HG02884 (cell line): Measurements from ENCODE around the gene SZRD1.
A peak's percentile ranks its signal among the peaks of the same experiment; 100 is the strongest.

Experiments used
- ATAC-seq: cut with Tn5 transposase; IDR thresholded peaks from one replicate; pipeline ENCODE4 v1.9.1; 2021; ENCODE audit warnings: mild to moderate bottlenecking, moderate library complexity; ENCODE audit not compliant: unreplicated experiment

SZRD1 gene

GRCh38 chr1:16436946-16437474 is 70.0 kb downstream of the SZRD1 start, which contains the start of gene SPATA21:
Gene SPATA21 (minus strand): TSS chr1:16437424. CDS start chr1:16431371, 6,053 bp downstream.
- no peak for ATAC-seq

GRCh38 chr1:16438516-16438915 is 71.5 kb downstream of the SZRD1 start:
- no peak for ATAC-seq

DNA sequence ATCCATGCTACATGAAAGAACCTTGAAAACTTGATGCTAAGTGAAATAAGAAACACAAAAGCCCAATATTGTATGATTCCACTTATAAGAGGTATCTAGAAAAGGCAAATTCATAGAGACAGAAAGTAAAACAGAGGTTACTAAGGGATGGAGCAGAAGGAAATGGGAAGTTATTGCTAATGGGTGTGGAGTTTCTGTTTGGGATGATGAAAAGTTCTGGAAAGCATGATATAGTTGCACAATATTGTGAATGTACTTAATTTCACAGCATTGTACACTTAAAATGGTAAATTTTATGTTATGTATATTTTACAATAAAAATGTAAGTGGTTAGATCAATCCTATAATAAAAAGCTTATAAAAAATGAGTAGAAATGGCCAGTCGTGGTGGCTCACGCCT is 71.9 kb downstream of the SZRD1 start:
- ATAC-seq, result no peak

DNA sequence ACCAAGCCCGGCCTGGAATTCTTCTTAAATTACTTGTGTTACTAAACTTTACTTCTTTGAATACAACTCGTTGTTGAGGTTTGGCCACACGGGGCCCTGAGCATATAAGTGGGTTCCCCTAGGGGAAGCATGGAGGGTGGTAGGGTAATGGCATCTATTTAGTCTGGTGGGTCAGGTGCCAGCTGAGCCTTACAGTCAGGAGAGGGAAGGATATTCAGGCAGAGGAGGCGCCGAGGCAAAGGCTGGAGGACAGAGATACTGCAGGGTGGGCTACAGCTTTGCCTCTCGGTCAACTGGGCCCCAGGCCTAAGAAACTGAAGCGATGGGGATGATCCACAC is 73.1 kb downstream of the SZRD1 start:
- no peak for ATAC-seq

DNA sequence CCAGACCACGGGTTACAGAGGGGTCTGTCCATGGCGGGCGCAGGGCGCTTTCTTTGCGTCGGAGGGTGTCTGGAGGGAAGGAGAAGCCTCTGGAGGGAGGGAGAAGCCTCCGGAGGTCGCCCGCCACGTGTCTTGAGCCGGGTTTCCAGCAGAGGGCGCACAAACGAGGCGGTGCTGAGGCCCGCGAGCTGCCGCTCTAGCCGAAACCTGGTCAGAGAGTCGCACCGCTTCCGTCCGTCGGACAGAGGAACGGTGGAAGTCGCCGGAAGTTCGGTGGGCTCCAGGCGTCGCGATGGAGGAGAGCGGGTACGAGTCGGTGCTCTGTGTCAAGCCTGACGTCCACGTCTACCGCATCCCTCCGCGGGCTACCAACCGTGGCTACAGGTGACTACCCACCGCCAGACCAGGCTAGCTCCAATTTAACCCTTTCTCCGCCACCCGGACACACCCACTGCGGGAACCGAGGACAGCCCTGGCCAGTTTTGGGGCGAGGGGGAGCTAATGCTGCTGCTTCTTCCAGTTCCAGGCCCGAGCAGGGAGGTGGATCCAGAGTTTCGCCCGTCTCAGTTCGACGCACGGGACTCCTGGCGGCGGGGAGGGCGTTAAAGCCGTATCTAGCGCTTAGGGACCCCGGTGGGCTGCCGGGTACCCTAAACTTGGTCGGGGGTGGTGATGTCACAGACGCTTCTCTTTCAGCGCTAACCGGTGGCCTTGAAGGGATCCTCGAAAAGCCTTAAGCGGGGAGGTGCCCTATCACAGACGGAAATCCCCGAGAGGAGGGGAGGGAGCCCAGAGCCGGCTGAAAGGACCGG is 73.6 kb downstream of the SZRD1 start, which contains the start of gene NECAP2:
Gene NECAP2 (plus strand): TSS at position 255 of the 812 bp plus-strand sequence. CDS start 38 bp downstream, at position 293.
- ATAC-seq, result peak; percentile 69

GRCh38 chr1:16441282-16441665 is 74.2 kb downstream of the SZRD1 start:
- no peak for ATAC-seq

- ATAC-seq, result no peak
Measured at GRCh38 chr1:16442265-16442664, 75.2 kb downstream of the SZRD1 start.

DNA sequence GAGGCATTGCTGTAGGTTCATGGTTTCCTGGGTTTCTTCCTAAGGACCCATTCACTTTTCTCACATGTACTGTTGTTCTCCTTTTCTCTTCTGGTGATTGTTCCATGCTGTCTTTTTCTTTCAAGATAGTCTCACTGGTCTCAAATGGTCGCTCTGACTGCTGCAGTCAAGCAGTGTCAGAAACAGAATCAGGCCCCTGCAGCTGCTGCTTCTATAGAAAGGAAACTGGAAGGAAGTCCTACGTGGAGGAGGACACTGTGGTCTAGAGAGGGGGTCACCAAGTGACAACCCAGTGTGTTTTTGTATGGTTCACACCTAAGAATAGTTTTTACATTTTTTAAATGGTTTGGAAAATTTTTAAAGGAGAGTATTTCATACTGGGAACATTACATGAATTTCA is 75.9 kb downstream of the SZRD1 start:
- no peak for ATAC-seq

DNA sequence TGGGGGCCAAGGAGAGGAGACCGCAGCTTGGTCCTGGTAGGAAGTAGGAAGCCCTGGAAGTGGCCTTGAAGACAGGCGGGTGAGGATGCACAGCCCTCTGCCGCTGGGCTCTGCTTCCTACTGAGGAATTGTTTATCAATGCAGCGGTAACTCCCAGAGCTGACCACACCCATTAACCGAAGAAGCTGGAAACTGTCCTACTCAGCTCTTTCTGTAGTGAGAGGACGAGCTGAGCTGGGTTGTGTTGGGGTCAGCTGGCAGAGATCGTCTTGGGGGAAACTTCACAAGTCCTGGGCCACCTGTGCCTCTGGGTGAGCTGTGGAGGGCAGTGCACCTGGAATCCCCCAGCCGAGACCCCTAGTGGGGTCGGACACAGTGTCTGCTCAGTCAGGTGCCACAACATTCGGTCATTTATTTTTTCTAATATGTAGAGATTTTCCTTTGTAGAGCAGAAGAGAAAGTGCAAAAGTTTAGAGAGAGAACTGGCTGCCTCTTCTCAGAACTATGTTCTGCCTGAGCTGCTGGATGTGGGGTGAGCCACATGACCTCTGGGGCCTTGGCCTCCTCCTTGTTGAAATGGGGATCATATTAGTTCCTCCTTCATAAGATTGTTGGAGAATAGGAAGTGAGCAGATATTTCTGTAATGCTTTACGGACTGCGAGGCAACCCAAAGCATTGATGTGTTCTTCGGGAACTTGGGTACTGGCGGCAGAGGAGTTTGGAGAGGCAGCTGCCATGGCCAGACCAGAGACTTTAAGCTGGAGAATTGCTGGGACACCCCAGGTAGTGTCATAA is 77.1 kb downstream of the SZRD1 start:
- no peak for ATAC-seq

DNA sequence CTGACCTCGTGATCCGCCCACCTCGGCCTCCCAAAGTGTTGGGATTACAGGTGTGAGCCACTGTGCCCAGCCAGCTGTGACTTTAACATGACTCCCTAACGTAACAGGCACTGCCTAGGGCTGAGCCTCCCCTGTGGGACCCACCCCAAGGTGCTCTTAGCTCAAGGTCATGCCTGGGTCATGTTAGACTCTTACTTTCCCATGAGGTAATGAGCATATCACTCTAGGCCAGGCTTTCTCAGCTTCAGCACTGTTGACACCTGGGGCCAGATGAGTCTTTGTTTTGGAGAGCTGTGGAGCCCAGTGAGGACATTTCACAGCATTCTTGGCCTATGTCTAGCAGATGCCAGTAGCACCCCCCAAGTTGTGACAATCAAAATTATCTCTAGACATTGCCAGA is 78.0 kb downstream of the SZRD1 start:
- no peak for ATAC-seq

DNA sequence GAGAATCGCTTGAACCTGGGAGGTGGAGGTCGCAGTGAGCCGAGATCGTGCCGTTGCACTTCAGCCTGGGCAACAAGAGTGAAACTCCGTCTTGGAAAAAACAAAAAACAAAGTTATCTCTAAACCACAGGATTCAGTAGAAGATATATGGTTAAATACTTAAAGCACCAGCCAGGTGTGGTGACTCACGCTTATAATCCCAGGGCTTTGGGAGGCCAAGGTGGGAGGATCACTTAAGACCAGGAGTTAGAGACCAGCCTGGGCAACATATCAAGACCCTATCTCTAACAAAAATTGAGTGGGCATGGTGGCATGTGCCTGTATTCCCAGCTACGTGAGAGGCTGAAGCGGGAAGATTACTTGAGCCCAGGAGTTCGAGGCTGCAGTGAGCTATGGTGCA is 79.1 kb downstream of the SZRD1 start:
- ATAC-seq, result no peak

GRCh38 chr1:16447641-16448040 is 80.6 kb downstream of the SZRD1 start:
- no peak for ATAC-seq
